Raji (cell line): Measurements from ENCODE around the gene NAA10.

Experiments
- POLR2A ChIP-seq: IDR thresholded peaks from 2 replicates; pipeline ENCODE4 v1.6.1; 2011; ENCODE audit warnings: low read depth, low read length, control low read depth; ENCODE audit not compliant: insufficient read depth

NAA10 gene

DNA sequence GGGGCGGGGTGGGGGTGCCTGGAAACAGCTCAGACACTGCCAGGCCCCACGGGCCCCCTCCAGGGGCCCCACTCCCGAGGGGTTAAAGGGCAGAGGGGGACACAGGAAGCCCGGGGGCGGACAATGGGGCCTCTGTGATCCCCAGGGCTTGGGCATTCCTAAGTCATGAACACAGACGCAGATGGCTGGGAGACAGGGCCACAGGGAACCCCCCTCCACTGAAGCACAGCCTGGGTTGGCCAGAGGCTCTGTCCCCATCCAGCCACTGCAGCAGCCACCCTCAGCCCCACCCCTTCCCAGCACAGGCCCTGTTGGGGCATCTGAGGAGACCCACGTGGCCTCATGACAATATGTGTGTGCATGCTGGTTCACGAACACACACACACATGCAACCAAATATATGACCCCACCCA, 52.7 kb downstream of the NAA10 start:
- TF ChIP-seq POLR2A = no peak

- no peak for TF ChIP-seq POLR2A
Observed at GRCh38 chrX:153881281-153881680, 53.6 kb downstream of the NAA10 start.

DNA sequence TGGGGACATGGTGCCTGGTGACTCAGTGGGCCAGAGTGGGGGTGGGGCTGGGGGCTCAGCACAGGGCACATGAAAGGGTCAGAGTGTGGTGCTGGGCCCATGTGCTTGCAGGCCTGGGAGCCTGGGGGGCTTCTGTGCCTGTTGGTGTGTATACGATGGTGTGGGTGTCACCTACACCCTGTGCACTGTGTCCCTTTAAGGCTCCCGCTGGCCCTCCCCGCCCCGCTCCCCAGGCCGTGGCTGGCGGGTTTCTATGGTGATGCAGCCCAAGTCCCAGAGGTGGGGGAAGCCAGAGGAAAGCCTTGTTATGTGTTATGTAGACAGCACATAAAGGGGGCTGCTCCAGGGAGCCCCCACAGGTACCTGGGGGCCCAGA, 54.4 kb downstream of the NAA10 start:
- TF ChIP-seq POLR2A = no peak

DNA sequence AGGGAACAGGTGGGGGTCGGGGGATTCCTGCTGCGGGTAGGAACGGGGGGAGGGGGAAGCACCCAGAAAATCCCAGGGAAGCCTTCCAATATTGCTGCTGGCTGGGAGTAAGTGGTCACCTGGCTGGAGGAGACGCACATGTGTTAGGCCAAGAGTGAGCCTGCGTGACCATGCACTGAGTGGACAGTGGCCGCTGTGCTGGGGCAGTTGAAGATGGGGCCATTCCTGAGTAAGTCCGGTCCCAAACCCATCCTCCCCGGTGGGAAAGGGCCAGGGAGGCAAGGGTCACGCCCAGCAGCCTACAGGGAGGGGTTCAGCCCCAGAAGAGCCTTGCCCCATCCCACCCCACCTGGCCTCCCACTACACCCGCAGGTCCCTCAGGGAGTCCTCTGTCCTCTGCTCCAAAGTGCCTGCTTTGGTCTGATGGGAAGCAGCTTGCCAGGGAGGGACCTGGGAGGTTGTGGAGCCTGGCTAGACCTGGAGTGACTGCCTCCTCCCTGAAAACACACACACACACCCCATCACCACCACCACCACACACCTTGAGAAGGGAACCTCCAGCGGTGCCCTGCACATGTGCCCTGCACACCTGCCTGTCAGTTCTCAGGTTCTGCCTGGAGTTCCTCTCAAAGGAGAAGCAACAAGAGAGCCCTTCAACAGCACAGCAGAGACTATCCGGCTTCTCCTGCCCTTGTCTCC, 54.9 kb downstream of the NAA10 start:
- no peak for TF ChIP-seq POLR2A
